Suprapubic skin (tissue), 4 donors: Measurements from ENCODE around the gene CMTM8. TPM values are rescaled to one million over a fixed set of nuclear protein-coding genes. Genes with fewer than 3 reads are reported as not detected.

Experiments
- DNase-seq, 2 donors: peaks; one replicate each; pipeline ENCODE4 v3.0.0-alpha.2; 2019; ENCODE audit warnings: low spot score in 2 of 2
- H3K27ac ChIP-seq: fragments of 200-600 bp; sonication (generic); one replicate; pipeline ENCODE4 v1.5.1; 2019
- H3K27me3 ChIP-seq: fragments of 200-600 bp; sonication (generic); one replicate; pipeline ENCODE4 v1.5.1; 2019
- H3K36me3 ChIP-seq: fragments of 200-600 bp; sonication (generic); one replicate; pipeline ENCODE4 v1.5.1; 2019
- H3K4me1 ChIP-seq: fragments of 200-600 bp; sonication (generic); one replicate; pipeline ENCODE4 v1.5.1; 2019
- H3K4me3 ChIP-seq: fragments of 200-600 bp; sonication (generic); one replicate; pipeline ENCODE4 v1.5.1; 2019; ENCODE audit warnings: mild to moderate bottlenecking
- H3K9me3 ChIP-seq: fragments of 200-600 bp; sonication (generic); one replicate; pipeline ENCODE4 v1.5.1; 2019
- CTCF ChIP-seq, 2 donors: fragments of 200-600 bp in 1 of 2; fragments of 450-650 bp in 1 of 2; sonication (generic) in 1 of 2; IDR thresholded peaks; one replicate each; pipeline ENCODE4 v1.5.1; 2016 to 2019; ENCODE audit warnings: antibody characterized with exemption in 2 of 2, mild to moderate bottlenecking in 1 of 2, moderate library complexity in 1 of 2
- EP300 ChIP-seq: sonication (generic); formaldehyde crosslinking; IDR thresholded peaks from one replicate; pipeline ENCODE4 v1.6.1; 2017; ENCODE audit warnings: antibody characterized with exemption
- POLR2A ChIP-seq, 2 donors: fragments of 450-650 bp; IDR thresholded peaks; one replicate each; pipeline ENCODE4 v1.6.1; 2017; ENCODE audit warnings: antibody characterized with exemption in 2 of 2, mild to moderate bottlenecking in 2 of 2, moderate library complexity in 2 of 2
- POLR2AphosphoS5 ChIP-seq, 3 donors: sonication (generic); formaldehyde crosslinking; IDR thresholded peaks; one replicate each; pipeline ENCODE4 v1.6.1; 2017; ENCODE audit warnings: antibody characterized with exemption in 3 of 3
- WGBS: methylation state at CpG from one replicate; pipeline ENCODE4 v1.1.5; 2018; 5-methylcytosine and 5-hydroxymethylcytosine counted together
- total RNA-seq, 4 donors: library from RNA; depleted of rRNA; stranded (reverse); fragments of >200 nt; gene quantifications; one replicate each; pipeline ENCODE4 v1.1.0, GENCODE V29; 2016

CMTM8 gene
- total RNA-seq, 4 donors from 2014 or later = 7.4 to 16.3 (median 10.6) TPM

GRCh38 chr3:32278714-32279113, 40.2 kb downstream of the CMTM8 start:
- H3K4me3 ChIP-seq = no peak overlapping the region
- WGBS = 18% methylated on average over 2 of the region's 2 CpGs
- no peaks in the 10 kb centered on the region for H3K9me3 ChIP-seq
- H3K36me3 ChIP-seq = no peaks in the 10 kb centered on the region
- DNase-seq = no peak
- no peaks in the 10 kb centered on the region for H3K27me3 ChIP-seq
- TF ChIP-seq POLR2AphosphoS5 (IDR thresholded peaks at IDR 0.05) (no peak), CTCF (IDR thresholded peaks at IDR 0.05) (no peak), POLR2A (IDR thresholded peaks at IDR 0.05) (no peak), EP300 (no peak)
- H3K27ac ChIP-seq = no peak overlapping the region
- H3K4me1 ChIP-seq = peaks cover 14% of the 10 kb centered on the region

- H3K36me3 ChIP-seq = no peaks in the 10 kb centered on the region
- H3K27ac ChIP-seq = no peak overlapping the region
- no peaks in the 10 kb centered on the region for H3K27me3 ChIP-seq
- TF ChIP-seq EP300 (no peak), POLR2AphosphoS5 (IDR thresholded peaks at IDR 0.05) (no peak), CTCF (IDR thresholded peaks at IDR 0.05) (no peak), POLR2A (IDR thresholded peaks at IDR 0.05) (no peak)
- no peak for DNase-seq
- WGBS = 77% methylated on average over 6 of the region's 6 CpGs
- H3K4me3 ChIP-seq = no peak overlapping the region
- no peaks in the 10 kb centered on the region for H3K9me3 ChIP-seq
- H3K4me1 ChIP-seq = peaks cover 22% of the 10 kb centered on the region
These were observed 41.9 kb downstream of the CMTM8 start for GRCh38 chr3:32280262-32280910.

- WGBS = 94% methylated on average over 2 of the region's 2 CpGs
- no peaks in the 10 kb centered on the region for H3K36me3 ChIP-seq
These were observed 43.2 kb downstream of the CMTM8 start for GRCh38 chr3:32281570-32282106.

GRCh38 chr3:32282578-32283154, 44.2 kb downstream of the CMTM8 start:
- WGBS = 75% methylated on average over 4 of the region's 4 CpGs
- H3K4me3 ChIP-seq = no peak overlapping the region
- no peak for DNase-seq
- H3K9me3 ChIP-seq = no peaks in the 10 kb centered on the region
- H3K27me3 ChIP-seq = no peaks in the 10 kb centered on the region
- no peaks in the 10 kb centered on the region for H3K36me3 ChIP-seq
- peaks cover 8% of the 10 kb centered on the region for H3K4me1 ChIP-seq
- H3K27ac ChIP-seq = no peak overlapping the region
- TF ChIP-seq POLR2AphosphoS5 (IDR thresholded peaks at IDR 0.05) = no peak
- no peak for TF ChIP-seq EP300
- TF ChIP-seq POLR2A (IDR thresholded peaks at IDR 0.05) = no peak
- TF ChIP-seq CTCF (IDR thresholded peaks at IDR 0.05) = no peak

More at GRCh38 chr3:32281570-32282106, 43.2 kb downstream of the CMTM8 start:
- no peak overlapping the region for H3K4me3 ChIP-seq
- TF ChIP-seq POLR2A (IDR thresholded peaks at IDR 0.05) = no peak
- no peak for TF ChIP-seq EP300
- TF ChIP-seq CTCF (IDR thresholded peaks at IDR 0.05) = no peak
- TF ChIP-seq POLR2AphosphoS5 (IDR thresholded peaks at IDR 0.05) = no peak
- DNase-seq = no peak
- H3K27me3 ChIP-seq = no peaks in the 10 kb centered on the region
- H3K4me1 ChIP-seq = peaks cover 14% of the 10 kb centered on the region
- no peak overlapping the region for H3K27ac ChIP-seq
- no peaks in the 10 kb centered on the region for H3K9me3 ChIP-seq

GRCh38 chr3:32283304-32283703, 44.8 kb downstream of the CMTM8 start:
- Histone ChIP-seq H3K36me3 (no peaks in the 10 kb centered on the region), H3K27ac (no peak overlapping the region), H3K4me3 (no peak overlapping the region), H3K4me1 (peaks cover 8% of the 10 kb centered on the region), H3K27me3 (no peaks in the 10 kb centered on the region), H3K9me3 (no peaks in the 10 kb centered on the region)
- 63% methylated on average over 14 of the region's 14 CpGs for WGBS
- DNase-seq = no peak
- no peak for TF ChIP-seq EP300
- no peak for TF ChIP-seq POLR2AphosphoS5 (IDR thresholded peaks at IDR 0.05)
- no peak for TF ChIP-seq CTCF (IDR thresholded peaks at IDR 0.05)
- no peak for TF ChIP-seq POLR2A (IDR thresholded peaks at IDR 0.05)
